HepG2 (cell line): ENCODE results near the gene ARMC10. TPM values are rescaled to one million over a fixed set of nuclear protein-coding genes. Genes with fewer than 3 reads are reported as not detected.
A peak's percentile ranks its signal among the peaks of the same experiment; 100 is the strongest.

Experiments used
- ARNT2 ChIP-seq: sonication (generic); formaldehyde crosslinking; IDR thresholded peaks from 2 replicates; pipeline ENCODE4 v1.8.0; 2022; ENCODE audit warnings: mild to moderate bottlenecking, low read depth, missing genetic modification reagents, moderate library complexity
- HIVEP1 ChIP-seq: sonication (generic); formaldehyde crosslinking; IDR thresholded peaks from 2 replicates; pipeline ENCODE4 v1.4.0; 2020; ENCODE audit warnings: mild to moderate bottlenecking, missing genetic modification reagents
- MED8 ChIP-seq: sonication (generic); formaldehyde crosslinking; IDR thresholded peaks from 2 replicates; pipeline ENCODE4 v1.8.1; 2023; ENCODE audit warnings: mild to moderate bottlenecking, missing genetic modification reagents; ENCODE audit not compliant: insufficient replicate concordance
- NONO ChIP-seq, 2 experiments: fragments of 450-650 bp in 1 of 2; sonication (generic) in 1 of 2; formaldehyde crosslinking in 1 of 2; IDR thresholded peaks in 1 of 2; conservative IDR thresholded peaks in 1 of 2; 2 replicates each; pipeline versions ENCODE4 v1.6.1 to v1.8.0; 2017 to 2022; ENCODE audit warnings: mild to moderate bottlenecking in 1 of 2, missing genetic modification reagents in 1 of 2, moderate library complexity in 1 of 2
- PITX1 ChIP-seq: sonication (generic); formaldehyde crosslinking; IDR thresholded peaks from 2 replicates; pipeline ENCODE4 v1.5.1; 2020; ENCODE audit warnings: mild to moderate bottlenecking, missing genetic modification reagents
- PRDM15 ChIP-seq: sonication (generic); formaldehyde crosslinking; IDR thresholded peaks from 2 replicates; pipeline ENCODE4 v1.4.0; 2020; ENCODE audit warnings: missing genetic modification reagents
- RFXANK ChIP-seq: IDR thresholded peaks from 2 replicates; pipeline ENCODE4 v1.6.1; 2016
- RORA ChIP-seq: sonication (generic); formaldehyde crosslinking; IDR thresholded peaks from 2 replicates; pipeline ENCODE4 v1.5.0; 2020; ENCODE audit warnings: mild to moderate bottlenecking, missing genetic modification reagents, moderate library complexity
- SRSF9 ChIP-seq: fragments of 200-400 bp; formaldehyde crosslinking; IDR thresholded peaks from 2 replicates; pipeline ENCODE4 v1.6.1; 2018; ENCODE audit warnings: borderline replicate concordance, mild to moderate bottlenecking, low read depth, low read length; ENCODE audit not compliant: insufficient read depth, poor library complexity, severe bottlenecking
- TSC22D2 ChIP-seq: sonication (generic); formaldehyde crosslinking; IDR thresholded peaks from 2 replicates; pipeline ENCODE4 v1.5.1; 2020; ENCODE audit warnings: missing genetic modification reagents, mild to moderate bottlenecking, borderline replicate concordance
- ZNF317 ChIP-seq: sonication (generic); formaldehyde crosslinking; IDR thresholded peaks from 2 replicates; pipeline ENCODE4 v1.5.0; 2020; ENCODE audit warnings: mild to moderate bottlenecking, missing genetic modification reagents
- ZNF318 ChIP-seq: sonication (generic); formaldehyde crosslinking; IDR thresholded peaks from 2 replicates; pipeline ENCODE4 v1.4.0; 2020; ENCODE audit warnings: mild to moderate bottlenecking, missing genetic modification reagents
- ZNF350 ChIP-seq: sonication (generic); formaldehyde crosslinking; IDR thresholded peaks from 2 replicates; pipeline ENCODE4 v1.4.0; 2020; ENCODE audit warnings: mild to moderate bottlenecking, low read depth, missing genetic modification reagents, borderline replicate concordance
- ZNF564 ChIP-seq: sonication (generic); formaldehyde crosslinking; IDR thresholded peaks from 2 replicates; pipeline ENCODE4 v1.8.1; 2023; ENCODE audit warnings: mild to moderate bottlenecking, missing genetic modification reagents
- ZNF567 ChIP-seq: sonication (generic); formaldehyde crosslinking; IDR thresholded peaks from 2 replicates; pipeline ENCODE4 v1.8.1; 2023; ENCODE audit warnings: mild to moderate bottlenecking, missing genetic modification reagents, borderline replicate concordance
- ZNF607 ChIP-seq: sonication (generic); formaldehyde crosslinking; IDR thresholded peaks from 2 replicates; pipeline ENCODE4 v1.5.1; 2020; ENCODE audit warnings: missing genetic modification reagents, mild to moderate bottlenecking, borderline replicate concordance
- polyA plus RNA-seq, 8 experiments: library from polyadenylated mRNA; depleted of rRNA in 3 of 8; stranded (reverse) in 7 of 8; unstranded in 1 of 8; fragments of >200 nt; fragmentation: Illumina TruSeq in 4 of 8; extraction: Trizol in 4 of 8; gene quantifications; 2 replicates each; pipeline versions ENCODE4 v1.2.1 to v1.2.3, GENCODE V29; 2011 to 2016; ENCODE audit warnings: low read depth in 4 of 8, missing spikeins in 1 of 8, mixed read lengths in 1 of 8; ENCODE audit not compliant: insufficient read depth in 1 of 8
- total RNA-seq, 5 experiments: library from RNA; depleted of rRNA; stranded (reverse); fragments of >200 nt; fragmentation: Illumina TruSeq; extraction: Trizol; gene quantifications; 2 replicates each; pipeline ENCODE4 v1.2.3, GENCODE V29; 2016; ENCODE audit warnings: low read depth in 1 of 5

The ARMC10 gene
- total and polyA plus RNA-seq, 2 of the 13 experiments (the other 11 are each of a cell fraction or from before 2014, with no cell fraction given): 11.3 to 23.7 TPM

- no peak for TF ChIP-seq ZNF317
- no peak for TF ChIP-seq ARNT2 (CRISPR knock-in tag)
- TF ChIP-seq SRSF9: no peak
- TF ChIP-seq RORA (CRISPR knock-in tag): no peak
- no peak for TF ChIP-seq ZNF567 (CRISPR knock-in tag)
- TF ChIP-seq TSC22D2: no peak
- no peak for TF ChIP-seq NONO (IDR thresholded peaks at IDR 0.05)
- peak; percentile 89 for TF ChIP-seq NONO (CRISPR knock-in tag; conservative IDR thresholded peaks at IDR 0.05)
- TF ChIP-seq HIVEP1: no peak
- no peak for TF ChIP-seq ZNF564 (CRISPR knock-in tag)
- TF ChIP-seq PRDM15 (CRISPR knock-in tag): no peak
- no peak for TF ChIP-seq MED8 (CRISPR knock-in tag)
- TF ChIP-seq PITX1 (CRISPR knock-in tag): peak; percentile 72; the same call in 1 of the 2 replicates
- no peak for TF ChIP-seq RFXANK (CRISPR knock-in tag)
- peak; percentile 67; the same call in 1 of the 2 replicates for TF ChIP-seq ZNF350 (CRISPR knock-in tag)
- no peak for TF ChIP-seq ZNF607 (CRISPR knock-in tag)
- no peak for TF ChIP-seq ZNF318 (CRISPR knock-in tag)
Observed at GRCh38 chr7:103106005-103106702, 31.2 kb downstream of the ARMC10 start (continued).
